ENCODE measurements around the gene HTT. TPM values are rescaled to one million over a fixed set of nuclear protein-coding genes. Genes with fewer than 3 reads are reported as not detected.

HTT gene
- total and polyA plus RNA-seq, 2 of the 13 experiments (the other 11 are each of a cell fraction or from before 2014, with no cell fraction given): 17.5 to 19.5 TPM

GRCh38 chr4:3073158-3074077 lies 1.1 kb upstream of the HTT start (continued):
- no peak for TF ChIP-seq TERF1 (CRISPR knock-in tag; IDR thresholded peaks at IDR 0.05)
- 0 out of 2 replicates have a peak, but pooled peaks have one; percentile 54 for TF ChIP-seq MLX (CRISPR knock-in tag; IDR thresholded peaks at IDR 0.05)
- TF ChIP-seq WIZ (CRISPR knock-in tag; IDR thresholded peaks at IDR 0.05): 0 out of 2 replicates have a peak, but pooled peaks have one; percentile 45
- TF ChIP-seq ZNF800 (CRISPR knock-in tag; IDR thresholded peaks at IDR 0.05): no peak
- no peak for TF ChIP-seq ZNF572 (CRISPR knock-in tag; IDR thresholded peaks at IDR 0.05)
- no peak for TF ChIP-seq TBP (CRISPR knock-in tag; IDR thresholded peaks at IDR 0.05)
- no peak for TF ChIP-seq SMAD3 (CRISPR knock-in tag; IDR thresholded peaks at IDR 0.05)
- no peak for TF ChIP-seq ZNF318 (CRISPR knock-in tag; IDR thresholded peaks at IDR 0.05)
- TF ChIP-seq GLI4 (CRISPR knock-in tag; IDR thresholded peaks at IDR 0.05; ENCODE audit: borderline replicate concordance): no peak
- TF ChIP-seq BCL3 (CRISPR knock-in tag; IDR thresholded peaks at IDR 0.05): no peak; the same call in 1 of the 2 replicates
- TF ChIP-seq ZBTB38 (CRISPR knock-in tag; IDR thresholded peaks at IDR 0.05): peak; percentile 31; the same call in 1 of the 2 replicates
- no peak for TF ChIP-seq SRSF4 (IDR thresholded peaks at IDR 0.05; ENCODE audit: low read depth, low read length, poor library complexity, severe bottlenecking)
- TF ChIP-seq ETV5 (CRISPR knock-in tag; IDR thresholded peaks at IDR 0.05; ENCODE audit: borderline replicate concordance): peak; percentile 32; the same call in 1 of the 2 replicates
- TF ChIP-seq ZNF777 (CRISPR knock-in tag; IDR thresholded peaks at IDR 0.05): peak; percentile 86

Data from HepG2 (cell line).